NT2/D1 (cell line): Measurements from ENCODE around the gene RNGTT.

Experiments used
- DNase-seq: peaks from one replicate; pipeline ENCODE4 v3.0.0-alpha.2; 2011; ENCODE audit warnings: low read depth, low spot score
- H3K27me3 ChIP-seq: 2 replicates; pipeline ENCODE4 v1.6.0; 2011; ENCODE audit warnings: mild to moderate bottlenecking; ENCODE audit not compliant: insufficient read length, insufficient read depth
- H3K36me3 ChIP-seq: 2 replicates; pipeline ENCODE4 v1.6.1; 2011; ENCODE audit warnings: mild to moderate bottlenecking, low read length, mixed read lengths; ENCODE audit not compliant: insufficient read depth, insufficient read length
- H3K4me1 ChIP-seq: 2 replicates; pipeline ENCODE4 v1.5.1; 2011; ENCODE audit not compliant: insufficient read depth, insufficient read length
- H3K4me3 ChIP-seq: 2 replicates; pipeline ENCODE4 v1.5.1; 2011; ENCODE audit warnings: low read depth; ENCODE audit not compliant: insufficient read length
- H3K9ac ChIP-seq: 2 replicates; pipeline ENCODE4 v1.6.0; 2011; ENCODE audit warnings: low read depth; ENCODE audit not compliant: insufficient read length
- H3K9me3 ChIP-seq: 2 replicates; pipeline ENCODE4 v1.5.1; 2011; ENCODE audit warnings: mild to moderate bottlenecking, low read length; ENCODE audit not compliant: insufficient read depth
- SUZ12 ChIP-seq: IDR thresholded peaks from 2 replicates; pipeline ENCODE4 v1.6.1; 2011; ENCODE audit not compliant: insufficient read length, insufficient read depth; ENCODE audit errors: extremely low read depth
- YY1 ChIP-seq: IDR thresholded peaks from 2 replicates; pipeline ENCODE4 v1.6.1; 2011; ENCODE audit not compliant: insufficient read length, insufficient read depth
- ZNF274 ChIP-seq: IDR thresholded peaks from 2 replicates; pipeline ENCODE4 v1.6.1; 2011; ENCODE audit warnings: mild to moderate bottlenecking, low read depth, low read length

The RNGTT gene

GRCh38 chr6:88561034-88561953 lies 402.1 kb downstream of the RNGTT start:
- no peak for DNase-seq
- Histone ChIP-seq H3K4me1 (no peaks in the 10 kb centered on the region), H3K4me3 (no peak overlapping the region), H3K27me3 (no peaks in the 10 kb centered on the region), H3K9ac (no peak overlapping the region), H3K9me3 (no peaks in the 10 kb centered on the region), H3K36me3 (no peaks in the 10 kb centered on the region)
- TF ChIP-seq YY1 (no peak), ZNF274 (no peak), SUZ12 (no peak)
